HAP-1 (cell line): ENCODE measurements around the gene SLIT1.

Experiments used
- DNase-seq, 2 experiments: peaks; one replicate each; pipeline ENCODE4 v3.0.0-alpha.2; 2016 to 2020; ENCODE audit warnings: low spot score in 2 of 2
- H3K27me3 ChIP-seq: fragments of 250-450 bp; sonication (Bioruptor Pico); 2 replicates; pipeline ENCODE4 v1.5.1; 2020; ENCODE audit warnings: low read depth, mild to moderate bottlenecking, moderate library complexity
- H3K36me3 ChIP-seq: fragments of 250-450 bp; sonication (Bioruptor Pico); replicated peaks from 2 replicates; pipeline ENCODE4 v1.5.1; 2020; ENCODE audit warnings: mild to moderate bottlenecking
- H3K4me1 ChIP-seq: fragments of 250-450 bp; sonication (Bioruptor Pico); 2 replicates; pipeline ENCODE4 v1.5.1; 2020; ENCODE audit warnings: mild to moderate bottlenecking
- H3K4me3 ChIP-seq: fragments of 250-450 bp; sonication (Bioruptor Pico); 2 replicates; pipeline ENCODE4 v1.5.1; 2020; ENCODE audit warnings: mild to moderate bottlenecking, moderate library complexity
- H3K9me3 ChIP-seq: fragments of 250-450 bp; sonication (Bioruptor Pico); 2 replicates; pipeline ENCODE4 v1.5.1; 2020; ENCODE audit warnings: mild to moderate bottlenecking, moderate library complexity
- in situ Hi-C: fragments of 300-500 bp; cut with MboI; formaldehyde crosslinking; loops from 3 replicates; pipeline ENCODE4 v1.14.3; 2020; ENCODE audit warnings: low sequenced_read_pairs, inconsistent platforms, mixed read lengths

Gene SLIT1

GRCh38 chr10:97138174-97138573 lies 47.6 kb downstream of the SLIT1 start:
- Histone ChIP-seq H3K4me1 (no peaks in the 10 kb centered on the region), H3K4me3 (no peak overlapping the region), H3K9me3 (no peaks in the 10 kb centered on the region), H3K36me3 (no peaks in the 10 kb centered on the region), H3K27me3 (0 out of 2 replicates have a peak, but pooled peaks cover 4% of the 10 kb centered on the region)
- peak in 1 of 2 experiments; percentile 24 for DNase-seq
- in situ Hi-C loops = no loop called here

GRCh38 chr10:97136756-97137155 lies 49.0 kb downstream of the SLIT1 start:
- H3K27me3 ChIP-seq = 0 out of 2 replicates have a peak, but pooled peaks cover 3% of the 10 kb centered on the region
- H3K4me3 ChIP-seq = no peak overlapping the region
- no peak for DNase-seq
- H3K36me3 ChIP-seq = no peaks in the 10 kb centered on the region
- in situ Hi-C loops = no loop called here
- H3K9me3 ChIP-seq = no peaks in the 10 kb centered on the region
- no peaks in the 10 kb centered on the region for H3K4me1 ChIP-seq

- H3K4me1 ChIP-seq = no peaks in the 10 kb centered on the region
- no peak overlapping the region for H3K4me3 ChIP-seq
- no peaks in the 10 kb centered on the region for H3K9me3 ChIP-seq
- H3K36me3 ChIP-seq = no peaks in the 10 kb centered on the region
- DNase-seq = no peak
- H3K27me3 ChIP-seq = no peaks in the 10 kb centered on the region
- in situ Hi-C loops = no loop called here
These were observed 50.3 kb downstream of the SLIT1 start for GRCh38 chr10:97135464-97135863.

- no peak overlapping the region for H3K4me3 ChIP-seq
- H3K9me3 ChIP-seq = no peaks in the 10 kb centered on the region
- no peaks in the 10 kb centered on the region for H3K27me3 ChIP-seq
- no peaks in the 10 kb centered on the region for H3K4me1 ChIP-seq
- in situ Hi-C loops = no loop called here
- H3K36me3 ChIP-seq = no peaks in the 10 kb centered on the region
- no peak for DNase-seq
These were observed 50.8 kb downstream of the SLIT1 start for GRCh38 chr10:97134983-97135382.

- no peak for DNase-seq
- H3K27me3 ChIP-seq = no peaks in the 10 kb centered on the region
- in situ Hi-C loops = no loop called here
- H3K4me3 ChIP-seq = no peak overlapping the region
- H3K4me1 ChIP-seq = no peaks in the 10 kb centered on the region
- no peaks in the 10 kb centered on the region for H3K9me3 ChIP-seq
- H3K36me3 ChIP-seq = no peaks in the 10 kb centered on the region
These were observed 51.6 kb downstream of the SLIT1 start for GRCh38 chr10:97134110-97134509.

DNA sequence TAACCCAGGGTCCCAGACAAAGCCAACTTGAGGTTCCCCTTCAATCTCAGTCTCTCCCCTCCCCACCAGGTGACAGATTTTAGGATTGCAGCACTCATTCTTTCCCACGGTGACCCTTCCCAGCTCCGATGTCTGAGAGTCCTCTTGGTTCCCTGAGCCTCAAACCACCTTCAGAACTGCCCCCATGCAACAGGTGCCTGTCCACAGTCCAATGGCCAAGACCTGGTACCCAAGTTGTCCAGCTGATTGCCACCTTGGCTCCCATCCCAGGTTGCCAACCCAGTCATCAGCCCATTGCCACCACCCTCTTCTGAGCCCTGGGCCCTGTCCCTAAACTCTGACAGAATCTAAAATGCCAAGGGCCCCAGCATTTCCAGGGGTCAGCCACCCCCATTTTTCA lies 53.5 kb downstream of the SLIT1 start:
- H3K9me3 ChIP-seq = no peaks in the 10 kb centered on the region
- no peaks in the 10 kb centered on the region for H3K36me3 ChIP-seq
- H3K4me3 ChIP-seq = no peak overlapping the region
- in situ Hi-C loops = no loop called here
- no peak for DNase-seq
- no peaks in the 10 kb centered on the region for H3K27me3 ChIP-seq
- H3K4me1 ChIP-seq = no peaks in the 10 kb centered on the region

DNA sequence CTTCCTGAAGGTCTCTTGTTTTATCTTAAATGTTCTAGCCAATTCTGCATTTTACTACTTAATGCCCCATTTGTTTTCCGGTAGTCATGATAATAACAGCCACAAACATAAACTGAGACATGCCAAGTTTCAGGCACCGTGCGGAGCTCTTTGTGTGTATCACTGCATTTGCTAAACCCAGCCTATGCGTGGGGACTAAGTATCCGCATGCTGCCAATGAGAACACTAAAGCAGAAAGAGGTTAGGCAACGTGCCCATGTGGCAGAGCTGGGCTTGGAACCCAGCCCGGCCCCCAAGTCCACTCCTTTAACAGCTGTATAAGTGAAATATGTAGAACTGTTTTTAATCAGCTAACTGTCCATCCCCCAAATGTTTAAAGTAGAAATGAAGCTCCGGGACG lies 54.1 kb downstream of the SLIT1 start:
- H3K9me3 ChIP-seq = no peaks in the 10 kb centered on the region
- in situ Hi-C loops = no loop called here
- no peaks in the 10 kb centered on the region for H3K27me3 ChIP-seq

DNA sequence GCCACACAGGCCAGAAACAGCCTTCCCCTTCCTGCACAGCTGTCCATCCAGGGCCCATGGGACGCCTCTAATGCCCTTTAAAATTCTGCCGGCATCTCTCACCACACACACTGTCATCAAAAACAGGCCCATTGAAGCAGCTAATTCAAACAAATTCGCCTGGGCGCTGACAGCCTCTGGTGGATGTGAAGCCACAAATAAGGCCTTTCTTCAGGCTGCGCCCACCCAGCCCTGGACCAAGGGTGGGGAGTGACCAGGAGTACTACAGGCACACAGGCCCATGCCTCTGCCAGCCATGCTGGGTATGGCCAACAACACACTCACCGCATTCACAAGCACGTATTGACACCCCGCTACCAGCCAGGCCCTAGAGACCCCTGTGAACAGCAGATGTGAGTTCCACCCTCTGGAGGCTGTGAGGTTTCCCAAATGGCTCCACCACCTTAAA lies 54.6 kb downstream of the SLIT1 start:
- Histone ChIP-seq H3K4me1 (no peaks in the 10 kb centered on the region), H3K27me3 (no peaks in the 10 kb centered on the region), H3K4me3 (no peak overlapping the region), H3K36me3 (no peaks in the 10 kb centered on the region), H3K9me3 (no peaks in the 10 kb centered on the region)
- DNase-seq = no peak
- in situ Hi-C loops = no loop called here

More for the DNA sequence above, 54.1 kb downstream of the SLIT1 start:
- DNase-seq = no peak
- Histone ChIP-seq H3K36me3 (no peaks in the 10 kb centered on the region), H3K4me1 (no peaks in the 10 kb centered on the region), H3K4me3 (no peak overlapping the region)

GRCh38 chr10:97129666-97130065 lies 56.1 kb downstream of the SLIT1 start:
- in situ Hi-C loops = no loop called here
- no peak overlapping the region for H3K4me3 ChIP-seq
- H3K36me3 ChIP-seq = no peaks in the 10 kb centered on the region
- no peaks in the 10 kb centered on the region for H3K4me1 ChIP-seq
- no peaks in the 10 kb centered on the region for H3K27me3 ChIP-seq
- DNase-seq = no peak
- no peaks in the 10 kb centered on the region for H3K9me3 ChIP-seq

- no peaks in the 10 kb centered on the region for H3K27me3 ChIP-seq
- DNase-seq = no peak
- in situ Hi-C loops = no loop called here
- H3K9me3 ChIP-seq = no peaks in the 10 kb centered on the region
- no peaks in the 10 kb centered on the region for H3K36me3 ChIP-seq
- H3K4me1 ChIP-seq = no peaks in the 10 kb centered on the region
- no peak overlapping the region for H3K4me3 ChIP-seq
These were observed 57.1 kb downstream of the SLIT1 start for GRCh38 chr10:97128516-97129154.

DNA sequence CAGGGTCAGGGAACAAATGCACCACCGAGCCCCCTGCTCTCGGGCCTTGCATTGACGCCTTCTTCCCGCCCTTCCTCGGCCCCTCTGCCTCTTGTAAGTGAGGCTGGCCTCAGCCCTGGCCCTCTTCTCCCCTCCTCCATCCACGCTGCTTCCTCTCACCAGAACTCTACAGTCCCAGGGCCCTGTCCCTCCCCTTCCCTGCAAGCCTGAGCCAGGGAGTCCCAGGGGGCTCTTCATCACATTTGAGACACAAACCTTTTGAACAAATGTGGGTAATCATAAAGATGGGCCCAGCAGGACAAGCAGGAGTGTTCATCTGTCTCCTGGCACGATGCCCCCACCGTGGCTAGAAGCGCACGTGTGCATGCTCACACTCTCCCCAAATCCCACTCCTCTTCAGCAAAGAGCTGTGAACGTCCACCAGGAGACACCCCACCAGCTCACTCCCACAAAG lies 57.7 kb downstream of the SLIT1 start:
- DNase-seq = no peak
- in situ Hi-C loops = no loop called here

GRCh38 chr10:97127509-97127908 lies 58.2 kb downstream of the SLIT1 start:
- Histone ChIP-seq H3K4me3 (no peak overlapping the region), H3K27me3 (no peaks in the 10 kb centered on the region), H3K4me1 (no peaks in the 10 kb centered on the region), H3K9me3 (no peaks in the 10 kb centered on the region), H3K36me3 (no peaks in the 10 kb centered on the region)
- in situ Hi-C loops = no loop called here
- DNase-seq = no peak

More for the DNA sequence above, 57.7 kb downstream of the SLIT1 start:
- Histone ChIP-seq H3K9me3 (no peaks in the 10 kb centered on the region), H3K4me3 (no peak overlapping the region), H3K4me1 (no peaks in the 10 kb centered on the region), H3K27me3 (no peaks in the 10 kb centered on the region), H3K36me3 (no peaks in the 10 kb centered on the region)

GRCh38 chr10:97124211-97124610 lies 61.5 kb downstream of the SLIT1 start:
- no peaks in the 10 kb centered on the region for H3K9me3 ChIP-seq
- H3K36me3 ChIP-seq = no peaks in the 10 kb centered on the region
- H3K4me3 ChIP-seq = no peak overlapping the region
- no peaks in the 10 kb centered on the region for H3K27me3 ChIP-seq
- no peaks in the 10 kb centered on the region for H3K4me1 ChIP-seq
- DNase-seq = no peak
- in situ Hi-C loops = no loop called here

GRCh38 chr10:97123765-97124164 lies 62.0 kb downstream of the SLIT1 start:
- in situ Hi-C loops = no loop called here
- no peaks in the 10 kb centered on the region for H3K27me3 ChIP-seq

DNA sequence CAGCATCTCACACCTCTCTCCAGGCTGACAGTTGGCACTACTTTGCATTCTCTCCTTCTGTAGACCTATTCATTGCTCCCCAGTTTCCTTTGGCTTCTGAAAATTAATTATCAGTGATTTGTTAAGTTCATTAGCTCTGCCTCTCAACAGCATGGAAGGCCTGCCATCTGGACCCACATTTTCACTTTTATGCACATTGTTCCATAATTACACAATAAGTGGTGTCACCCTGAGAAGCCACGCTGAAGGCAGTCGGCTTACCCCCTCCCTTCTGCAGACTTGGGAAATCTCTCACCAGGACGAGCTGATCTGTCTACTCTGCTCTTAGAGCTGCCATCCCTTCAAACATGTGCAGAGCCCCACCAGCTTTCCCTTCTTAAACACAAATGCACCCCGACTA lies 64.7 kb downstream of the SLIT1 start:
- no peaks in the 10 kb centered on the region for H3K27me3 ChIP-seq
- no peaks in the 10 kb centered on the region for H3K4me1 ChIP-seq
- H3K36me3 ChIP-seq = no peaks in the 10 kb centered on the region
- DNase-seq = no peak
- H3K4me3 ChIP-seq = no peak overlapping the region
- in situ Hi-C loops = no loop called here
- H3K9me3 ChIP-seq = no peaks in the 10 kb centered on the region

More at GRCh38 chr10:97123765-97124164, 62.0 kb downstream of the SLIT1 start:
- H3K36me3 ChIP-seq = no peaks in the 10 kb centered on the region
- H3K4me1 ChIP-seq = no peaks in the 10 kb centered on the region
- no peaks in the 10 kb centered on the region for H3K9me3 ChIP-seq
- DNase-seq = no peak
- no peak overlapping the region for H3K4me3 ChIP-seq
